Neuronal stem cell (in vitro differentiated cells): ENCODE data around the gene ARSJ.

Experiments used
- DNase-seq: peaks from one replicate; pipeline ENCODE4 v3.0.0-alpha.2; 2013; ENCODE audit warnings: low spot score
- H2AFZ ChIP-seq: one replicate; pipeline ENCODE4 v1.6.1; 2013; ENCODE audit warnings: mild to moderate bottlenecking, low read length, inconsistent platforms
- H2AK5ac ChIP-seq: 2 replicates; pipeline ENCODE4 v1.6.1; 2013; ENCODE audit warnings: low read depth, mild to moderate bottlenecking, inconsistent platforms, low read length, moderate library complexity, mixed read lengths
- H2BK120ac ChIP-seq: 2 replicates; pipeline ENCODE4 v1.6.1; 2013; ENCODE audit warnings: low read depth, mild to moderate bottlenecking, inconsistent platforms, low read length, moderate library complexity, mixed read lengths
- H2BK12ac ChIP-seq: one replicate; pipeline ENCODE4 v1.6.1; 2013; ENCODE audit warnings: low read length, inconsistent platforms
- H2BK15ac ChIP-seq: 2 replicates; pipeline ENCODE4 v1.6.1; 2013; ENCODE audit warnings: mild to moderate bottlenecking, low read length, inconsistent platforms, mixed read lengths
- H2BK5ac ChIP-seq: one replicate; pipeline ENCODE4 v1.6.1; 2013; ENCODE audit warnings: inconsistent platforms, mild to moderate bottlenecking, low read length, moderate library complexity
- H3K14ac ChIP-seq: one replicate; pipeline ENCODE4 v1.6.1; 2013; ENCODE audit warnings: low read length, inconsistent platforms
- H3K18ac ChIP-seq: 2 replicates; pipeline ENCODE4 v1.6.1; 2013; ENCODE audit warnings: low read length, inconsistent platforms
- H3K23ac ChIP-seq: 2 replicates; pipeline ENCODE4 v1.6.1; 2013; ENCODE audit warnings: low read depth, mild to moderate bottlenecking, mixed read lengths, low read length, inconsistent platforms; ENCODE audit not compliant: poor library complexity
- H3K27ac ChIP-seq: replicated peaks from 3 replicates; pipeline ENCODE4 v1.5.1; 2013; ENCODE audit warnings: low read length, inconsistent platforms
- H3K27me3 ChIP-seq, 3 experiments: 2 replicates each; pipeline ENCODE4 v1.6.1; 2013; ENCODE audit warnings: low read length in 3 of 3, mild to moderate bottlenecking in 2 of 3, inconsistent platforms in 1 of 3, low read depth in 1 of 3, mixed read lengths in 1 of 3, moderate library complexity in 1 of 3; ENCODE audit not compliant: control insufficient read depth in 3 of 3, insufficient read depth in 3 of 3
- H3K36me3 ChIP-seq, 2 donors: replicated peaks in 1 of 2; 2 replicates each; pipeline ENCODE4 v1.6.1; 2013; ENCODE audit warnings: low read length in 2 of 2; ENCODE audit not compliant: control insufficient read depth in 2 of 2, insufficient read depth in 2 of 2
- H3K4ac ChIP-seq: 2 replicates; pipeline ENCODE4 v1.6.1; 2013; ENCODE audit warnings: inconsistent platforms, mild to moderate bottlenecking, low read length, moderate library complexity
- H3K4me1 ChIP-seq, 2 donors: 1 replicate in 1 of 2; 2 replicates in 1 of 2; pipeline ENCODE4 v1.6.1; 2013; ENCODE audit warnings: low read length in 2 of 2, low read depth in 1 of 2; ENCODE audit not compliant: control insufficient read depth in 2 of 2, insufficient read depth in 1 of 2
- H3K4me2 ChIP-seq: one replicate; pipeline ENCODE4 v1.6.1; 2013; ENCODE audit warnings: mild to moderate bottlenecking, low read length, inconsistent platforms; ENCODE audit not compliant: insufficient read depth, poor library complexity, severe bottlenecking
- H3K4me3 ChIP-seq, 2 donors: 2 replicates each; pipeline ENCODE4 v1.5.1; 2013; ENCODE audit warnings: low read length in 2 of 2, mild to moderate bottlenecking in 2 of 2, inconsistent platforms in 1 of 2, moderate library complexity in 1 of 2
- H3K79me1 ChIP-seq: one replicate; pipeline ENCODE4 v1.6.1; 2013; ENCODE audit warnings: low read depth, mild to moderate bottlenecking, inconsistent platforms, low read length, moderate library complexity
- H3K9ac ChIP-seq: one replicate; pipeline ENCODE4 v1.6.1; 2013; ENCODE audit warnings: mild to moderate bottlenecking, low read depth, low read length, inconsistent platforms; ENCODE audit not compliant: poor library complexity
- H3K9me3 ChIP-seq, 2 donors: replicated peaks in 1 of 2; 2 replicates each; pipeline versions ENCODE3 to v1.6.1; 2013; ENCODE audit warnings: low read length in 2 of 2, mild to moderate bottlenecking in 2 of 2, inconsistent platforms in 1 of 2, low read depth in 1 of 2, mixed read lengths in 1 of 2, moderate library complexity in 1 of 2; ENCODE audit not compliant: control insufficient read depth in 2 of 2, insufficient read depth in 1 of 2
- H4K8ac ChIP-seq: one replicate; pipeline ENCODE4 v1.6.1; 2013; ENCODE audit warnings: low read depth, mild to moderate bottlenecking, inconsistent platforms, low read length, moderate library complexity
- H4K91ac ChIP-seq: one replicate; pipeline ENCODE4 v1.6.1; 2013; ENCODE audit warnings: low read length, low read depth, mild to moderate bottlenecking, inconsistent platforms; ENCODE audit not compliant: poor library complexity
- WGBS, 2 donors: extraction: QIAGEN DNeasy Blood & Tissue Kit; methylation state at CpG; one replicate each; pipeline ENCODE4 v1.1.7; 2013; ENCODE audit warnings: missing lambda C conversion rate in 2 of 2, mixed read lengths in 1 of 2; ENCODE audit not compliant: insufficient read length in 2 of 2, insufficient replicate concordance in 1 of 2; ENCODE audit errors: extremely low coverage in 2 of 2; 5-methylcytosine and 5-hydroxymethylcytosine counted together

The ARSJ gene

DNA sequence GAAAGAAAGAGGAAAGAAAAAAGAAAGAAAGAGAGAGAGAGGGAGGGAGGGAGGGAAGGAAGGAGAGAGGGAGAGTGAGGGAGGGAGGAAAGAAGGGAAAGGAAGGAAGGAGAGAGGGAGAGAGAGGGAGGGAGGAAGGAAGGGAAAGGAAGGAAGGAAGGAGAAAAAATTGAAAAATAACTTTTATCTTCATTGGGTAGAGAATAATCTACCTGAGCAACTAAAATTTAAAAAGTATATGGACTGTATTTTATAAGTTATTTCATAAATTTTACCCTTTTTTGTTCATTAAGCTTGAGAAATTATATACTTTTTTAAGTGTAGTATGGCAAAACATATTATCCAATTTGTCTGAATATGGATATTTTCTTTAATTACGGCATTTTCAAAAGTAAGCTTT, 32.0 kb downstream of the ARSJ start:
- H3K27me3 ChIP-seq: no peaks in the 10 kb centered on the region
- H3K27ac ChIP-seq: no peak overlapping the region
- no peak overlapping the region for H3K23ac ChIP-seq
- no peak overlapping the region for H3K18ac ChIP-seq
- H2AFZ ChIP-seq: no peak overlapping the region
- no peak overlapping the region for H3K4ac ChIP-seq
- no peak overlapping the region for H2BK120ac ChIP-seq
- H3K9me3 ChIP-seq: no peaks in the 10 kb centered on the region
- no peaks in the 10 kb centered on the region for H3K79me1 ChIP-seq
- no peak for DNase-seq
- no peaks in the 10 kb centered on the region for H3K36me3 ChIP-seq
- no peak overlapping the region for H4K8ac ChIP-seq
- no peak overlapping the region for H2BK12ac ChIP-seq
- no peak overlapping the region for H3K14ac ChIP-seq
- H2BK5ac ChIP-seq: no peak overlapping the region
- H3K4me3 ChIP-seq: no peak overlapping the region
- no peak overlapping the region for H2BK15ac ChIP-seq
- H3K4me1 ChIP-seq: no peaks in the 10 kb centered on the region
- WGBS, 2 donors: no CpG with 5 or more reads among the region's 1 CpG
- no peak overlapping the region for H2AK5ac ChIP-seq
- no peak overlapping the region for H4K91ac ChIP-seq
- no peak overlapping the region for H3K9ac ChIP-seq
- no peak overlapping the region for H3K4me2 ChIP-seq

GRCh38 chr4:113945906-113946305, 33.5 kb downstream of the ARSJ start:
- WGBS, 2 donors: no CpG with 5 or more reads among the region's 1 CpG
- no peak overlapping the region for H3K27ac ChIP-seq

GRCh38 chr4:113943863-113944262, 35.6 kb downstream of the ARSJ start:
- Histone ChIP-seq H2BK15ac (no peak overlapping the region), H3K23ac (no peak overlapping the region), H2AK5ac (no peak overlapping the region), H3K4ac (no peak overlapping the region), H2BK120ac (no peak overlapping the region), H2AFZ (no peak overlapping the region), H4K8ac (no peak overlapping the region), H3K18ac (no peak overlapping the region), H3K9ac (no peak overlapping the region), H2BK12ac (no peak overlapping the region), H3K36me3 (no peaks in the 10 kb centered on the region), H3K79me1 (no peaks in the 10 kb centered on the region), H3K4me1 (no peaks in the 10 kb centered on the region), H3K4me2 (no peak overlapping the region), H4K91ac (no peak overlapping the region), H3K4me3 (no peak overlapping the region), H3K14ac (no peak overlapping the region), H3K9me3 (no peaks in the 10 kb centered on the region), H2BK5ac (no peak overlapping the region), H3K27me3 (no peaks in the 10 kb centered on the region), H3K27ac (no peak overlapping the region)
- WGBS, 2 donors: no CpG with 5 or more reads among the region's 3 CpGs
- no peak for DNase-seq

More at GRCh38 chr4:113945906-113946305, 33.5 kb downstream of the ARSJ start:
- H3K27me3 ChIP-seq: no peaks in the 10 kb centered on the region
- no peaks in the 10 kb centered on the region for H3K9me3 ChIP-seq
- H3K4me3 ChIP-seq: no peak overlapping the region
- H2BK5ac ChIP-seq: no peak overlapping the region
- H3K18ac ChIP-seq: no peak overlapping the region
- no peak overlapping the region for H3K23ac ChIP-seq
- no peak overlapping the region for H2BK12ac ChIP-seq
- H4K91ac ChIP-seq: no peak overlapping the region
- H4K8ac ChIP-seq: no peak overlapping the region
- no peak overlapping the region for H2AK5ac ChIP-seq
- H3K14ac ChIP-seq: no peak overlapping the region
- H3K79me1 ChIP-seq: no peaks in the 10 kb centered on the region
- H2BK120ac ChIP-seq: no peak overlapping the region
- no peak overlapping the region for H3K9ac ChIP-seq
- no peak overlapping the region for H3K4ac ChIP-seq
- H3K4me1 ChIP-seq: no peaks in the 10 kb centered on the region
- H3K4me2 ChIP-seq: no peak overlapping the region
- H2AFZ ChIP-seq: no peak overlapping the region
- DNase-seq: no peak
- H2BK15ac ChIP-seq: no peak overlapping the region
- no peaks in the 10 kb centered on the region for H3K36me3 ChIP-seq

GRCh38 chr4:113943085-113943484, 36.4 kb downstream of the ARSJ start:
- Histone ChIP-seq H3K14ac (no peak overlapping the region), H2AFZ (no peak overlapping the region), H3K4ac (no peak overlapping the region), H2BK12ac (no peak overlapping the region), H3K9me3 (no peaks in the 10 kb centered on the region), H4K91ac (no peak overlapping the region), H3K27ac (no peak overlapping the region), H3K4me2 (no peak overlapping the region), H3K4me1 (no peaks in the 10 kb centered on the region), H3K23ac (no peak overlapping the region), H2BK120ac (no peak overlapping the region), H3K9ac (no peak overlapping the region), H3K27me3 (no peaks in the 10 kb centered on the region), H2BK5ac (no peak overlapping the region), H2AK5ac (no peak overlapping the region), H4K8ac (no peak overlapping the region), H3K18ac (no peak overlapping the region), H3K4me3 (no peak overlapping the region), H3K36me3 (no peaks in the 10 kb centered on the region), H2BK15ac (no peak overlapping the region), H3K79me1 (no peaks in the 10 kb centered on the region)
- WGBS, 2 donors: no CpG with 5 or more reads among the region's 1 CpG
- no peak for DNase-seq
